Neural progenitor cell (in vitro differentiated cells): ENCODE measurements around the gene ANO1. TPM values are rescaled to one million over a fixed set of nuclear protein-coding genes. Genes with fewer than 3 reads are reported as not detected.

Source experiments
- DNase-seq: peaks from one replicate; pipeline ENCODE4 v3.0.0-alpha.2; 2016; ENCODE audit warnings: low spot score
- H2AFZ ChIP-seq: fragments of 200-600 bp; sonication (generic); replicated peaks from 2 replicates; pipeline ENCODE4 v1.6.1; 2016; ENCODE audit warnings: antibody characterized with exemption
- H3F3A ChIP-seq: fragments of 200-600 bp; sonication (generic); 2 replicates; pipeline ENCODE4 v1.6.1; 2016; ENCODE audit warnings: antibody characterized with exemption, low read depth
- H3K27ac ChIP-seq: fragments of 200-600 bp; sonication (generic); 2 replicates; pipeline ENCODE4 v1.5.1; 2016; ENCODE audit warnings: mild to moderate bottlenecking
- H3K27me3 ChIP-seq: fragments of 200-600 bp; sonication (generic); 2 replicates; pipeline ENCODE4 v1.6.1; 2016; ENCODE audit warnings: mild to moderate bottlenecking, moderate library complexity
- H3K36me3 ChIP-seq: fragments of 200-600 bp; sonication (generic); 2 replicates; pipeline ENCODE4 v1.5.1; 2016
- H3K4me1 ChIP-seq: fragments of 200-600 bp; sonication (generic); 2 replicates; pipeline ENCODE4 v1.6.1; 2016; ENCODE audit warnings: mixed run types
- H3K4me2 ChIP-seq: fragments of 200-600 bp; sonication (generic); 2 replicates; pipeline ENCODE4 v1.6.1; 2016
- H3K4me3 ChIP-seq: fragments of 200-600 bp; sonication (generic); 2 replicates; pipeline ENCODE4 v1.5.1; 2016
- H3K79me2 ChIP-seq: fragments of 200-600 bp; sonication (generic); 2 replicates; pipeline ENCODE4 v1.6.1; 2016; ENCODE audit warnings: low read depth
- H3K9ac ChIP-seq: fragments of 200-600 bp; sonication (generic); 2 replicates; pipeline ENCODE4 v1.6.1; 2016
- H3K9me3 ChIP-seq: fragments of 200-600 bp; sonication (generic); 2 replicates; pipeline ENCODE4 v1.5.1; 2016; ENCODE audit warnings: low read depth
- H4K20me1 ChIP-seq: fragments of 200-600 bp; sonication (generic); 2 replicates; pipeline ENCODE4 v1.6.1; 2016; ENCODE audit warnings: low read depth
- H3K27ac Mint-ChIP-seq: 3 replicates; pipeline ENCODE4 v1.8.0; 2021; ENCODE audit warnings: mixed read lengths
- H3K27me3 Mint-ChIP-seq: 2 replicates; pipeline ENCODE4 v1.8.0; 2022; ENCODE audit warnings: low read depth, mild to moderate bottlenecking, inconsistent platforms, moderate library complexity, mixed read lengths; ENCODE audit not compliant: insufficient read depth
- H3K36me3 Mint-ChIP-seq: 3 replicates; pipeline ENCODE4 v1.8.0; 2021; ENCODE audit warnings: mixed read lengths
- H3K4me1 Mint-ChIP-seq: 3 replicates; pipeline ENCODE4 v1.8.0; 2021; ENCODE audit warnings: mixed read lengths
- H3K4me3 Mint-ChIP-seq: 3 replicates; pipeline ENCODE4 v1.8.0; 2021; ENCODE audit warnings: mild to moderate bottlenecking, moderate library complexity, mixed read lengths
- H3K9me3 Mint-ChIP-seq: 3 replicates; pipeline ENCODE4 v1.8.0; 2020; ENCODE audit warnings: mixed read lengths
- CTCF ChIP-seq: fragments of 200-600 bp; sonication (generic); IDR thresholded peaks from 2 replicates; pipeline ENCODE4 v1.5.1; 2017; ENCODE audit warnings: antibody characterized with exemption, mild to moderate bottlenecking
- EZH2 ChIP-seq: fragments of 200-600 bp; sonication (generic); IDR thresholded peaks from 2 replicates; pipeline ENCODE4 v1.6.1; 2017; ENCODE audit warnings: antibody characterized with exemption, mild to moderate bottlenecking, moderate library complexity
- EZH2phosphoT487 ChIP-seq: fragments of 200-600 bp; sonication (generic); IDR thresholded peaks from 2 replicates; pipeline ENCODE4 v1.6.1; 2017; ENCODE audit warnings: antibody characterized with exemption
- total RNA-seq: library from RNA; depleted of rRNA; stranded (reverse); fragments of >200 nt; gene quantifications from 2 replicates; pipeline ENCODE4 v1.2.3, GENCODE V29; 2015; ENCODE audit warnings: low replicate concordance

The ANO1 gene
- total RNA-seq, 1 donor from 2014 or later: not detected

GRCh38 chr11:70142221-70142875 is 64.2 kb downstream of the ANO1 start:
- Mint-ChIP-seq H3K4me3 (peak overlapping the region; percentile 72), H3K9me3 (peaks cover 5% of the 10 kb centered on the region), H3K27me3 (peaks cover 57% of the 10 kb centered on the region), H3K27ac (peak overlapping the region; percentile 37), H3K4me1 (peaks cover 64% of the 10 kb centered on the region), H3K36me3 (no peaks in the 10 kb centered on the region)
- H3K27me3 ChIP-seq: peaks cover 91% of the 10 kb centered on the region
- H2AFZ ChIP-seq: no peak overlapping the region
- peak overlapping the region; percentile 20 for H3K4me3 ChIP-seq
- H3K79me2 ChIP-seq: no peaks in the 10 kb centered on the region
- no peaks in the 10 kb centered on the region for H3K36me3 ChIP-seq
- TF ChIP-seq EZH2phosphoT487 (no peak), CTCF (no peak), EZH2 (no peak)
- peaks cover 30% of the 10 kb centered on the region for H3K4me1 ChIP-seq
- H3K4me2 ChIP-seq: peak overlapping the region; percentile 76
- H3K27ac ChIP-seq: no peak overlapping the region
- H4K20me1 ChIP-seq: peaks cover 34% of the 10 kb centered on the region
- no peaks in the 10 kb centered on the region for H3K9me3 ChIP-seq
- H3K9ac ChIP-seq: no peak overlapping the region
- DNase-seq: peak; percentile 50
- H3F3A ChIP-seq: peaks cover 28% of the 10 kb centered on the region

- no peak overlapping the region for H3K9ac ChIP-seq
- H3K4me3 ChIP-seq: no peak overlapping the region
- Mint-ChIP-seq H3K36me3 (no peaks in the 10 kb centered on the region), H3K9me3 (peaks cover 2% of the 10 kb centered on the region), H3K4me3 (no peak overlapping the region), H3K27ac (no peak overlapping the region), H3K27me3 (peaks cover 59% of the 10 kb centered on the region), H3K4me1 (peaks cover 74% of the 10 kb centered on the region)
- no peaks in the 10 kb centered on the region for H3K79me2 ChIP-seq
- H3K27me3 ChIP-seq: peaks cover 99% of the 10 kb centered on the region
- H4K20me1 ChIP-seq: peaks cover 34% of the 10 kb centered on the region
- H3K36me3 ChIP-seq: no peaks in the 10 kb centered on the region
- H3K9me3 ChIP-seq: no peaks in the 10 kb centered on the region
- peaks cover 34% of the 10 kb centered on the region for H3K4me1 ChIP-seq
- DNase-seq: no peak
- no peak overlapping the region for H3K27ac ChIP-seq
- TF ChIP-seq CTCF: no peak
- no peak for TF ChIP-seq EZH2
- TF ChIP-seq EZH2phosphoT487: no peak
- peaks cover 28% of the 10 kb centered on the region for H3F3A ChIP-seq
- no peak overlapping the region for H3K4me2 ChIP-seq
- H2AFZ ChIP-seq: no peak overlapping the region
Measured at GRCh38 chr11:70144262-70144661, 66.1 kb downstream of the ANO1 start.

- Mint-ChIP-seq H3K27me3 (peaks cover 53% of the 10 kb centered on the region), H3K36me3 (no peaks in the 10 kb centered on the region), H3K4me1 (peaks cover 68% of the 10 kb centered on the region), H3K4me3 (peak overlapping the region; percentile 17), H3K27ac (no peak overlapping the region), H3K9me3 (peaks cover 2% of the 10 kb centered on the region)
- H3K27me3 ChIP-seq: peaks cover 91% of the 10 kb centered on the region
- no peak for DNase-seq
- no peak overlapping the region for H3K27ac ChIP-seq
- H3F3A ChIP-seq: peaks cover 28% of the 10 kb centered on the region
- peaks cover 34% of the 10 kb centered on the region for H3K4me1 ChIP-seq
- H2AFZ ChIP-seq: no peak overlapping the region
- no peaks in the 10 kb centered on the region for H3K9me3 ChIP-seq
- no peaks in the 10 kb centered on the region for H3K79me2 ChIP-seq
- no peaks in the 10 kb centered on the region for H3K36me3 ChIP-seq
- no peak overlapping the region for H3K4me2 ChIP-seq
- TF ChIP-seq EZH2: no peak
- TF ChIP-seq CTCF: no peak
- TF ChIP-seq EZH2phosphoT487: no peak
- H3K4me3 ChIP-seq: no peak overlapping the region
- H3K9ac ChIP-seq: no peak overlapping the region
- H4K20me1 ChIP-seq: peaks cover 34% of the 10 kb centered on the region
Measured at GRCh38 chr11:70145071-70145470, 67.0 kb downstream of the ANO1 start.
